Gastrocnemius medialis (tissue), 4 donors: ENCODE measurements around the gene SCAANT1. TPM values are rescaled to one million over a fixed set of nuclear protein-coding genes. Genes with fewer than 3 reads are reported as not detected.

Source experiments
- ATAC-seq, 2 donors: fragments of 150-250 bp; one replicate each; pipeline ENCODE4 v1.9.1; 2016
- DNase-seq, 2 donors: peaks; one replicate each; pipeline ENCODE4 v3.0.0-alpha.2; 2019
- H3K27ac ChIP-seq, 4 donors: fragments of 200-600 bp; sonication (generic); 1 replicate in 1 of 4; 2 replicates in 3 of 4; pipeline ENCODE4 v1.5.1; 2016 to 2018; ENCODE audit warnings: mild to moderate bottlenecking in 2 of 4, moderate library complexity in 1 of 4
- H3K27me3 ChIP-seq, 3 donors: fragments of 200-600 bp; sonication (generic) in 2 of 3; 1 replicate in 1 of 3; 2 replicates in 2 of 3; pipeline versions ENCODE4 v1.5.1 to v1.6.0; 2016 to 2019; ENCODE audit warnings: mild to moderate bottlenecking in 1 of 3, moderate library complexity in 1 of 3
- H3K36me3 ChIP-seq, 2 donors: fragments of 200-600 bp; sonication (generic) in 1 of 2; one replicate each; pipeline ENCODE4 v1.5.1; 2017 to 2018
- H3K4me1 ChIP-seq, 2 donors: fragments of 200-600 bp; sonication (generic) in 1 of 2; one replicate each; pipeline ENCODE4 v1.5.1; 2016 to 2017; ENCODE audit warnings: mild to moderate bottlenecking in 2 of 2
- H3K4me3 ChIP-seq, 4 donors: fragments of 200-600 bp; sonication (generic) in 3 of 4; 1 replicate in 1 of 4; 2 replicates in 3 of 4; pipeline ENCODE4 v1.5.1; 2016 to 2019; ENCODE audit warnings: mild to moderate bottlenecking in 2 of 4
- H3K9me3 ChIP-seq, 3 donors: fragments of 200-600 bp; sonication (generic) in 2 of 3; 1 replicate in 1 of 3; 2 replicates in 2 of 3; pipeline ENCODE4 v1.5.1; 2016 to 2019
- POLR2A ChIP-seq, 2 donors: fragments of 450-650 bp; IDR thresholded peaks; one replicate each; pipeline ENCODE4 v1.6.1; 2017; ENCODE audit warnings: antibody characterized with exemption in 2 of 2, mild to moderate bottlenecking in 2 of 2, moderate library complexity in 2 of 2
- in situ Hi-C, 4 donors: fragments of 200-750 bp; cut with MboI; loops; one replicate each; pipeline versions ENCODE4 v1.15.0 to v1.8.0; 2017; ENCODE audit warnings: low sequenced_read_pairs in 4 of 4
- intact Hi-C: fragments of 100-400 bp; cut with DNase I; formaldehyde crosslinking; loops from one replicate; pipeline ENCODE4 v1.15.1; 2023; ENCODE audit warnings: low total_unique reads
- total RNA-seq, 4 donors: library from RNA; depleted of rRNA; stranded (reverse); fragments of >200 nt; gene quantifications; one replicate each; pipeline versions ENCODE4 v1.1.0 to v1.2.3, GENCODE V29; 2016
- TF ChIP-seq, protein P1 (sequence below), 5 experiments: fragments of 450-650 bp in 3 of 5; fragments of 200-600 bp in 2 of 5; sonication (generic) in 2 of 5; IDR thresholded peaks in 4 of 5; conservative IDR thresholded peaks in 1 of 5; 1 replicate in 4 of 5; 2 replicates in 1 of 5; pipeline ENCODE4 v1.5.1; 2016 to 2019; ENCODE audit warnings: antibody characterized with exemption in 5 of 5, mild to moderate bottlenecking in 3 of 5, moderate library complexity in 3 of 5

Gene SCAANT1
- total RNA-seq: not detected

DNA sequence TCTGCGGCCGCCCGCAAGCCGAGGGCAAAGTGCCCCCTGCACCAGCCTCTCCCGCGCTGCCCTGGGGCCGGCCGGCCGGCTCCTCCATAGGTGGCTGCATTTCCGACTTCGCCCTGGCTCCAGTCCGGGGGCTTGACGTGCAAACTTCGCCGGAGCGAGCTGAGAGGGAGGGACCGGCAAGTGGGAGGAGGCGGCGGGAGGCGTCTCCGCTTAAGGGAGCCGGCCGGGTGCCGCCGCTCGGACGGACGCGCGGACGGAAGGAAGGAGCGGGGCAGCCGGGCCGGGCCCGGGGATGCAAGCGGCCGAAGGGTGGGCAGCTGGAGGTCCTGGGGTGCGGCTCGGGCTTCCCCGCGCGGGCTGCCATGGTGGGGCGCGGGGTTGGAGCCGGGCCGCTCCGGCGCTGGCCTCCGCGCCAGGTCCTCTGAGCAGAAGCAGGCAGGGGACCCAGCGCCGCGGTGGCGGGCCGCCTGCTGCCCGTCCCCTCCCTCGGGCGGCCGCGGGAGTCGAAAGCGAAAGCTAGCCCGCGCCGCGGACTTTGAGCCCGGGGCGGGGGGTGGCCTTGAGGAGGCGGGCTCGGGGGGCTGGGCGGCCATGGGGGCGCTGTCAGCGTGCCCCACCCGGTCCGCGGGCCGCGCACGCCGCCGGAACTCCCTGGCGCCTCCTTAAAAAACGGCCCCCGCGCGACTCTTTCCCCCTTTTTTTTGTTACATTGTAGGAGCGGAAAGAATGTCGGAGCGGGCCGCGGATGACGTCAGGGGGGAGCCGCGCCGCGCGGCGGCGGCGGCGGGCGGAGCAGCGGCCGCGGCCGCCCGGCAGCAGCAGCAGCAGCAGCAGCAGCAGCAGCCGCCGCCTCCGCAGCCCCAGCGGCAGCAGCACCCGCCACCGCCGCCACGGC is at the start of gene SCAANT1:
TSS of gene SCAANT1 (minus strand) at position 511 of the 895 bp plus-strand sequence.
- ATAC-seq: peak; percentile 91 to 92
- intact Hi-C loops (loop anchor here (2.0 to 5.0 kb wide), 3 partner anchors 27 to 80 kb away; partner anchors contain the start of genes ATXN7 and THOC7), in situ Hi-C loops (no loop called here)
- peaks cover 27 to 32% of the 10 kb centered on the region in 2 donors for H3K4me1 ChIP-seq
- H3K27me3 ChIP-seq: no peaks in the 10 kb centered on the region
- H3K9me3 ChIP-seq: no peaks in the 10 kb centered on the region
- peak within 1 kb of the TSS; percentile 82 to 98 (median 88) for H3K27ac ChIP-seq
- TF ChIP-seq POLR2A (IDR thresholded peaks at IDR 0.05): peak; percentile 54 to 73
- TF ChIP-seq, protein P1, sequence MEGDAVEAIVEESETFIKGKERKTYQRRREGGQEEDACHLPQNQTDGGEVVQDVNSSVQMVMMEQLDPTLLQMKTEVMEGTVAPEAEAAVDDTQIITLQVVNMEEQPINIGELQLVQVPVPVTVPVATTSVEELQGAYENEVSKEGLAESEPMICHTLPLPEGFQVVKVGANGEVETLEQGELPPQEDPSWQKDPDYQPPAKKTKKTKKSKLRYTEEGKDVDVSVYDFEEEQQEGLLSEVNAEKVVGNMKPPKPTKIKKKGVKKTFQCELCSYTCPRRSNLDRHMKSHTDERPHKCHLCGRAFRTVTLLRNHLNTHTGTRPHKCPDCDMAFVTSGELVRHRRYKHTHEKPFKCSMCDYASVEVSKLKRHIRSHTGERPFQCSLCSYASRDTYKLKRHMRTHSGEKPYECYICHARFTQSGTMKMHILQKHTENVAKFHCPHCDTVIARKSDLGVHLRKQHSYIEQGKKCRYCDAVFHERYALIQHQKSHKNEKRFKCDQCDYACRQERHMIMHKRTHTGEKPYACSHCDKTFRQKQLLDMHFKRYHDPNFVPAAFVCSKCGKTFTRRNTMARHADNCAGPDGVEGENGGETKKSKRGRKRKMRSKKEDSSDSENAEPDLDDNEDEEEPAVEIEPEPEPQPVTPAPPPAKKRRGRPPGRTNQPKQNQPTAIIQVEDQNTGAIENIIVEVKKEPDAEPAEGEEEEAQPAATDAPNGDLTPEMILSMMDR (IDR thresholded peaks at IDR 0.05 in 4 of 5, conservative IDR thresholded peaks at IDR 0.05 in 1 of 5): peak in 3 of 5 experiments; percentile 17 to 34 (median 19)
- peaks cover 0 to 12% of the 10 kb centered on the region in 2 donors for H3K36me3 ChIP-seq
- DNase-seq: peak; percentile 84 to 89
- H3K4me3 ChIP-seq: peak within 1 kb of the TSS; percentile 76 to 90 (median 82)

DNA sequence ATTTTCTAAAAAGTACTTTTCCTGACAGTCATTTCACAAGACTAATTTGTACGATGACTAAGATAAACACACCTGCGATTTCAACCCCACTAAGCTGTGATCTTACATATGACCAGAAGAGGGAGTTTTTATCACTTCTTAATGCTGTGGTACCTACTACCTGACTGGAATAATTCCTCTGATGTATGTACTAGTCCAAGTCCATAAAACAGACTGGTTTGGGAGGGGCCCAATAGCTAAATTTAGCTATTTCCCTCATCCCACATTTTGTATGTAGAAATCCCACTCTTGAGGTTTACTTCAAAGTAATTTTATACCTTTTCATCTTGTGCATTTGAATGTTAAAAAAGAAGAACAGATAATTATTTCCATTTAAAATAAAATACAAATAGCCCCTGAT is 49.7 kb upstream of the SCAANT1 start:
- Histone ChIP-seq H3K9me3 (no peaks in the 10 kb centered on the region), H3K4me1 (peaks cover 31 to 54% of the 10 kb centered on the region in 2 donors), H3K36me3 (no peaks in the 10 kb centered on the region), H3K27ac (peak overlapping the region; percentile 21 to 79 (median 57)), H3K4me3 (no peak overlapping the region), H3K27me3 (no peaks in the 10 kb centered on the region)
- in situ Hi-C loops: no loop called here
- intact Hi-C loops: loop anchor here (1.0 to 2.0 kb wide), 2 partner anchors 31 to 61 kb away; partner anchors contain the start of gene PSMD6
- peak in 1 of 2 donors; percentile 6 for DNase-seq
- ATAC-seq: peak; percentile 70 to 76
- TF ChIP-seq POLR2A (IDR thresholded peaks at IDR 0.05): no peak
- TF ChIP-seq, protein P1 (IDR thresholded peaks at IDR 0.05 in 4 of 5, conservative IDR thresholded peaks at IDR 0.05 in 1 of 5): peak; percentile 64 to 81 (median 66)

DNA sequence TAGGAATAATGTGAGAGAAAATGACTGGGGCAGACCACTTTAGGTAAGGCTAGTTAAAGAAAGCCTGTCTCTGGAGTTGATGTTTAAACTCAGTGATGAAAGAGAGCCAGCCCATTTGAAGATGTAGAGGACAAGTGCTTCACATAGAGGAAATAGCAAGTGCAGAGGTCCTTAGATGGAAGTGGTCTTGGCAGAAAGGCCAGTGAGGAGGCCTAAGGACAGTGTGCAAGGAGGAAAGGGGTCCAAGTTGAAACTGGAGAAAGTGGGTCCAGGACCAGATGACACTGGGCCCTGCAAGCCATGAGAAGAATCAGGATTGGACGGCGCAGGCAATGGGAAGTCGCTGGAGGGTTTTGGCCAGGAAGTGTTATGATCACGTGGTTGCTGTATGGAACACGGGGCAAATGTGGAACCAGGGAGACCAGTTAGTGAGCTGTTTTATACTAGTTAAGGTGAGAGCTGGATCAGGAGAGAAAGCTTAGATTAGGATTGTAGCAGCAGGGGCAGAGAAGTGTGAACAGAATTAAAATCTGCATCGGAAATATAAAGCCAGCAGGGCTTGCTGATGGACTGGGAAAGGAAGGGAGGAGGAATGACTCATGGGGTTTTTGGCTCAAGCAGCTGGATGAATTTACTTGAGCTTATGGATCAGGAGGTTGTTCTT is 48.0 kb upstream of the SCAANT1 start:
- H3K9me3 ChIP-seq: no peaks in the 10 kb centered on the region
- in situ Hi-C loops: no loop called here
- peak overlapping the region; percentile 64 to 79 (median 71) for H3K27ac ChIP-seq
- peak overlapping the region; percentile 28 to 53 (median 42) for H3K4me3 ChIP-seq
- H3K36me3 ChIP-seq: no peaks in the 10 kb centered on the region
- TF ChIP-seq, protein P1 (IDR thresholded peaks at IDR 0.05 in 4 of 5, conservative IDR thresholded peaks at IDR 0.05 in 1 of 5): no peak
- TF ChIP-seq POLR2A (IDR thresholded peaks at IDR 0.05): no peak
- intact Hi-C loops: loop anchor here (2.0 kb wide), 1 partner anchor 63 kb away; the partner anchor contains the start of gene PSMD6
- no peaks in the 10 kb centered on the region for H3K27me3 ChIP-seq
- peaks cover 22 to 46% of the 10 kb centered on the region in 2 donors for H3K4me1 ChIP-seq
- DNase-seq (peak; percentile 21 to 64), ATAC-seq (peak; percentile 83 to 85)

DNA sequence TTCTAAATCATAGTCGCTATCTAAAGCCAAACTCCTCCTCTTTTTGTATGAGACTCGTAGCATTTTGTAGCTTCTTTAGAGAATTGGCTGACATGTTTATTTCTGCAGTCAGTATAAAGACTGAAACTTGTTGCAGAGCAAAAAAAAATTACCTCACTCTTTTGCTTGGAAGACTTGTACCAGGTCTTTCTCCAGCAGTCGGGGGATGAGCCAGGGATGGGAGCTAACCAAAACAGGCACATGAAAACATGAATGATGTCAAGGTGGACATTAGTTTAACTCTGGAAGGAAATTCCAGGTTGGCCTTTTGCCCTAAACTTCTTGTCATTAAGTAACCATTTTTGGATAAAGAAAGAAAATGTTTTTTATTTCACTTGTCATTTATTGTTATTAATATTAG is 47.0 kb upstream of the SCAANT1 start:
- Histone ChIP-seq H3K9me3 (no peaks in the 10 kb centered on the region), H3K4me3 (no peak overlapping the region), H3K27ac (peak overlapping the region in 1 of 4 donors; percentile 79), H3K4me1 (peaks cover 22 to 36% of the 10 kb centered on the region in 2 donors), H3K36me3 (no peaks in the 10 kb centered on the region), H3K27me3 (no peaks in the 10 kb centered on the region)
- in situ Hi-C loops: no loop called here
- intact Hi-C loops: no loop called here
- TF ChIP-seq, protein P1 (IDR thresholded peaks at IDR 0.05 in 4 of 5, conservative IDR thresholded peaks at IDR 0.05 in 1 of 5): no peak
- TF ChIP-seq POLR2A (IDR thresholded peaks at IDR 0.05): no peak
- ATAC-seq (no peak), DNase-seq (no peak)
